ENCODE measurements around the gene MYH11.

- no peak for TF ChIP-seq CTCF (IDR thresholded peaks at IDR 0.05)
- no peak for TF ChIP-seq POLR2A (IDR thresholded peaks at IDR 0.05)
These were observed 88.6 kb downstream of the MYH11 start for GRCh38 chr16:15768201-15768600.

Data from prostate gland (tissue), 2 donors.